ENCODE measurements around the gene CKS1B. TPM values are rescaled to one million over a fixed set of nuclear protein-coding genes. Genes with fewer than 3 reads are reported as not detected.

The CKS1B gene
- total and polyA plus RNA-seq, 9 of the 15 experiments (the other 6 are each of a cell fraction or from before 2014, with no cell fraction given), result 215 to 1,103 (median 460) TPM

DNA sequence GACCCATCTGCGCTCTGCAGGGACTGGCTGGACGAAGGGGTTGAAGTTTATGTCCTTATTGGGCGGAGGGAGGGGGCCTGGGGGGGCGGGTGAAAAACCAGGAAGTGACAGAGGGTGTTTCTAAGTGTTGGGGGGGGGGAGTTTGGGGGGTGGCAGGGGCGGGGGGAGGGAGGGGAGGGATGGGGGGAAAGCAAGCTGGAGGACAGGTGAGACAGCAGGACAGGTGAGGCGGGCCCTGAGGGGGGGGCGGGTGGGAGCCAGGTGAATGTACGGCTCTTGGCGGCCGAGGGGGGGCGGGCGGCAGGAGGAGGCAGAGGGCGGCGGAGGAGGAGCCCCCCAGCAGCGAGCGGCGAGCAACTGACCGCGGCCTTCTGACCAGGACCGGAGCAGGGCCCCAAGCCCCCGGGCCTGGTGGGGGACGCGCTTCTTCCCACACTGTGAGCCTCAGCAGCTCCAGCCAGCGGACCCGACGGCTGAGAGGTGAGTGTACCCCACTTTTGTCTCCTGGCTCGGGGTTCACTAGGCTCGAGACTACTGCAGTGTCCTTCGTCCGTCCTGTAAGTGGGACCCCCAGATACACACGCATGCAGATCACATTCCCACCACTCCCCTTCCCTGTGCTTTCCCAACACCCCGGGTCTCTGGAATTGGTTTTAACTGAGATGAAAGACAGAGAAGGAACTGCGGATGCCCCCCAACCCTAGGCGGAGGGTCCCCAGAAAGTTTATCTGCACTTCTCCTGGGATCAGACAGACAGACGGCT lies 28.2 kb downstream of the CKS1B start, which contains the start of gene ZBTB7B (continued):
- TF ChIP-seq GABPA (tag; conservative IDR thresholded peaks at IDR 0.05; ENCODE audit: low read depth) (peak; percentile 30; the same call in 1 of the 2 replicates), ZNF316 (IDR thresholded peaks at IDR 0.05) (no peak), ETS2 (tag; IDR thresholded peaks at IDR 0.05; ENCODE audit: borderline replicate concordance, poor library complexity, severe bottlenecking) (no peak), AFF4 (CRISPR knock-in tag; IDR thresholded peaks at IDR 0.05) (0 out of 2 replicates have a peak, but pooled peaks have one; percentile 44), CAMTA2 (CRISPR knock-in tag; conservative IDR thresholded peaks at IDR 0.05) (no peak), SREBF2 (CRISPR knock-in tag; IDR thresholded peaks at IDR 0.05) (no peak), SNIP1 (IDR thresholded peaks at IDR 0.05; ENCODE audit: low read depth) (no peak), POLR2G (IDR thresholded peaks at IDR 0.05; ENCODE audit: low read depth, low read length) (peak; percentile 52; the same call in 1 of the 2 replicates), ZNF212 (CRISPR knock-in tag; IDR thresholded peaks at IDR 0.05) (no peak), JUN (IDR thresholded peaks at IDR 0.05; ENCODE audit: borderline replicate concordance, low read depth, low read length) (no peak), JUN (CRISPR knock-in tag; IDR thresholded peaks at IDR 0.05; ENCODE audit: borderline replicate concordance) (no peak), KDM4B (IDR thresholded peaks at IDR 0.05; ENCODE audit: borderline replicate concordance in 2 of 2, low read depth in 1 of 2) (peak in 1 of 2 experiments; percentile 50; a peak in 1 of 4 replicates), TBL1XR1 (IDR thresholded peaks at IDR 0.05; ENCODE audit: low read length in 2 of 2) (no peak), PHF8 (IDR thresholded peaks at IDR 0.05; ENCODE audit: borderline replicate concordance, low read length) (peak; percentile 46; the same call in 1 of the 2 replicates), HSF4 (CRISPR knock-in tag; IDR thresholded peaks at IDR 0.05; ENCODE audit: borderline replicate concordance) (no peak), ADNP (tag; IDR thresholded peaks at IDR 0.05) (no peak), SP1 (CRISPR knock-in tag; IDR thresholded peaks at IDR 0.05) (no peak), FOXP1 (CRISPR knock-in tag; IDR thresholded peaks at IDR 0.05) (0 out of 2 replicates have a peak, but pooled peaks have one; percentile 12), CHD2 (IDR thresholded peaks at IDR 0.05; ENCODE audit: low read depth, low read length) (no peak), HMG20A (CRISPR knock-in tag; conservative IDR thresholded peaks at IDR 0.05) (no peak), CHD1 (IDR thresholded peaks at IDR 0.05; ENCODE audit: low read length) (peak; percentile 69), ZNF3 (CRISPR knock-in tag; IDR thresholded peaks at IDR 0.05) (no peak), ZBTB7A (IDR thresholded peaks at IDR 0.05; ENCODE audit: borderline replicate concordance, control insufficient read depth, low read depth, low read length) (peak; percentile 84), POLR2A (conservative IDR thresholded peaks at IDR 0.05) (peak; percentile 10; the same call in 1 of the 2 replicates)
- TF ChIP-seq, protein P1, sequence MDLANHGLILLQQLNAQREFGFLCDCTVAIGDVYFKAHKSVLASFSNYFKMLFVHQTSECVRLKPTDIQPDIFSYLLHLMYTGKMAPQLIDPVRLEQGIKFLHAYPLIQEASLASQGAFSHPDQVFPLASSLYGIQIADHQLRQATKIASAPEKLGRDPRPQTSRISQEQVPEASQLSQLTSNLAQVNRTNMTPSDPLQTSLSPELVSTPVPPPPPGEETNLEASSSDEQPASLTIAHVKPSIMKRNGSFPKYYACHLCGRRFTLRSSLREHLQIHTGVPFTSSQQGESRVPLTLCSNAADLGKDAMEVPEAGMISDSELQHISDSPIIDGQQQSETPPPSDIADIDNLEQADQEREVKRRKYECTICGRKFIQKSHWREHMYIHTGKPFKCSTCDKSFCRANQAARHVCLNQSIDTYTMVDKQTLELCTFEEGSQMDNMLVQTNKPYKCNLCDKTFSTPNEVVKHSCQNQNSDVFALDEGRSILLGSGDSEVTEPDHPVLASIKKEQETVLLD (IDR thresholded peaks at IDR 0.05), result 0 out of 2 replicates have a peak, but pooled peaks have one; percentile 19
